Activated T-helper 2 cell treated with anti-CD3 and anti-CD28 coated beads, Interferon-gamma antibody, Interleukin-2, Interleukin-4, amounts not matched to agents 10 μg/mL and 5 μg/mL and 100 μg/mL, durations not matched to agents 14 hours and 24 hours and 36 hours (primary cell): Measurements from ENCODE around the gene MBD2. TPM values are rescaled to one million over a fixed set of nuclear protein-coding genes. Genes with fewer than 3 reads are reported as not detected.

Experiments used
- DNase-seq: peaks from one replicate; pipeline ENCODE4 v3.0.0; 2021; ENCODE audit warnings: low spot score
- H3K27ac Mint-ChIP-seq: one replicate; pipeline ENCODE4 v1.8.0; 2021; ENCODE audit warnings: mixed read lengths
- H3K27me3 Mint-ChIP-seq: one replicate; pipeline ENCODE4 v1.8.0; 2021; ENCODE audit warnings: low read depth, mixed read lengths
- H3K36me3 Mint-ChIP-seq: one replicate; pipeline ENCODE4 v1.8.0; 2021; ENCODE audit warnings: low read depth, mixed read lengths
- H3K4me1 Mint-ChIP-seq: one replicate; pipeline ENCODE4 v1.8.0; 2021; ENCODE audit warnings: low read depth, mixed read lengths
- H3K4me3 Mint-ChIP-seq: one replicate; pipeline ENCODE4 v1.8.0; 2021; ENCODE audit warnings: low read depth, mild to moderate bottlenecking, moderate library complexity, mixed read lengths
- H3K9me3 Mint-ChIP-seq: one replicate; pipeline ENCODE4 v1.8.0; 2021; ENCODE audit warnings: mixed read lengths
- intact Hi-C: fragments of 100-400 bp; cut with micrococcal nuclease; formaldehyde crosslinking; loops from one replicate; pipeline ENCODE4 v1.15.1; 2023
- total RNA-seq: library from RNA; stranded (reverse); gene quantifications from 2 replicates; pipeline ENCODE4 v1.2.3, GENCODE V29; 2022

Gene MBD2
- total RNA-seq, 1 donor from 2014 or later: 196 TPM

DNA sequence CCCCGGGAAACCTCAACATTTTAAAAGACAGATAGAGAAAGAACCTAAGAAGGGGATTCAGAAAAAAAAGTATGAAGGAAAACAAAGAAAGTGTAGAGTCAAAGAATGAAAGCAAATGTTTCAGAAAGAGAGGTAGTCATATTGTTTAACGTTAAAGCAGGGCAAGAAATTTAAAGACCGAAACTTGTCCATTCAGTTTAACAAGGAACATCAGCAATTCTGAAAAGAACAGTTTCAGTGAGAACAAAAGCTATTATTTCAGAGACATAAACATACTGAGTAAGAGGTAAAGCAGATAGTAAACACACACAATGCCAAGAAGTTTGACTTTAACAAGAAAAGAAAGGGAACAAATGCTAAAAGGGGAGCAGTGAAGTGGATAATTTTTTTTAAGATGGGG, 41.1 kb downstream of the MBD2 start:
- no peak for DNase-seq
- Mint-ChIP-seq H3K4me1 (peaks cover 13% of the 10 kb centered on the region), H3K4me3 (no peak overlapping the region), H3K36me3 (peaks cover 26% of the 10 kb centered on the region), H3K27me3 (no peaks in the 10 kb centered on the region), H3K9me3 (no peaks in the 10 kb centered on the region), H3K27ac (no peak overlapping the region)
- intact Hi-C loops: no loop called here

DNA sequence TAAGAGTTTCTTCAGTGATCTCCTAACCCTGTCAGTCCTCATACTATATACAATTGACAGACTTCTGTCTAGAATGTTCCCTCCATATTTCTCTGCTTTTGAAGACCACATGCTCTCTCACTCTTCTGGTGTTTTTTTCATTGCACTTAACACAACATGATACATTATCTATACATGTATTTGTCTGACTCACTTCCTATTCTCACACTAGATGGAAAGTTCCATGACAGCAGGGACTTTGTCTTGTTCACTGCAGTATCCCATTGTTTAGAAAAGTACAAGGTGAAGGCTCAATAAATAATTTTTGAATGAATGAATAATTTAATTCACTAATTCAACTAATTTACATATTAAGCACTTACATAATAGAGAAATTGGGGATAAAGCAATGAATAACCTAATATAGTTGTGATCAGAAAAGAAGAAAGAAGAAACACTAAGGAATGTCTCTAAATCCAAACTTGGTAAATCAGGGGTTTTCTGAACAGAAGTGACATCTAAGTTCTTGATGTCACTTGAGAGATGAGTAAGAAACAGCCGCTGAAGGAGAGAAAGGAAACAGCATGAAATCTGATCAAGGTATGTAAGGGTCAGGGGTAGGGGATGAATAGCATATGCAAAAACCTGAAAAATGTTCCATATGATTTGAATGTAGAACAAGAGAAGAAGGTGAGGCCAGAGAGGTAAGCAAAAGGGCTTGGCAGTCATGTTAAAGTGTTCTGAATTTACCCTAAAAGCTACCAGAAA, 42.4 kb downstream of the MBD2 start:
- no peaks in the 10 kb centered on the region for H3K27me3 Mint-ChIP-seq
- H3K27ac Mint-ChIP-seq: no peak overlapping the region
- no peak overlapping the region for H3K4me3 Mint-ChIP-seq
- intact Hi-C loops: loop anchor here (1.0 kb wide), 7 partner anchors 8 to 103 kb away; partner anchors contain the start of gene MBD2
- peaks cover 11% of the 10 kb centered on the region for H3K4me1 Mint-ChIP-seq
- H3K9me3 Mint-ChIP-seq: no peaks in the 10 kb centered on the region
- DNase-seq: no peak
- peaks cover 27% of the 10 kb centered on the region for H3K36me3 Mint-ChIP-seq

DNA sequence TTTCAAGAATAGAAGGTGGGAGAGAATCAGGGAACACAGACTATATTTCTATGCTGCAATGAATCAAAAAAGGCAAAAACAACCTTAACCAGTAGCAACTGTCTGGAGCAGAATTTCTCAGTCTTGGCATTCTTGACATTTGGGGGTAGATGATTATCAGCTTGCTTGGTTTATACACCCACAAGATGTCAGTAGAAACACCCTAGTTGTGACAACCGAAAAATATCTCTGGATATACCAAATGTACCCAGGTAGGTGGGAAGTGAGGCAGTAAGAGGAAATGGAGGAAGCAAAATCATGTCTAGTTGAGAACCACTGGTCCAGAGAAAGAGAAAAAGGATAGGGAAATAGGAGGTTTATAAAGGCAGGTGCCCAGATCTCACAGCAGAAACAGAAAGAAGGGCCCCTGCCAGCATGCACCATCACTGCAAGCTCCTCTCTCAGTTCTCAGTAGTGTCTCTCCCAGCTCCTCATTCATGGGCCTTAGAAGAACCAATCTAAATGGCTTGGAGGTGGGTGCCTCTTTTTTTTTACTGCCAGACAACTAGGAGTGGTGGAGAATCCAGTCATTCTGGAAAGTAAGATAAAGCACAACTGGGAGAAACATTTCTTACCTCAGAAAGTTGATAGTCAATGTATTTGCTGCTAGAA, 50.4 kb downstream of the MBD2 start:
- Mint-ChIP-seq H3K4me1 (peaks cover 61% of the 10 kb centered on the region), H3K27me3 (no peaks in the 10 kb centered on the region), H3K4me3 (peak overlapping the region; percentile 41), H3K9me3 (no peaks in the 10 kb centered on the region), H3K27ac (peak overlapping the region; percentile 94), H3K36me3 (peaks cover 52% of the 10 kb centered on the region)
- intact Hi-C loops: loop anchor here (1.0 kb wide), 8 partner anchors 8 to 111 kb away; partner anchors contain the start of genes MBD2 and POLI
- no peak for DNase-seq

DNA sequence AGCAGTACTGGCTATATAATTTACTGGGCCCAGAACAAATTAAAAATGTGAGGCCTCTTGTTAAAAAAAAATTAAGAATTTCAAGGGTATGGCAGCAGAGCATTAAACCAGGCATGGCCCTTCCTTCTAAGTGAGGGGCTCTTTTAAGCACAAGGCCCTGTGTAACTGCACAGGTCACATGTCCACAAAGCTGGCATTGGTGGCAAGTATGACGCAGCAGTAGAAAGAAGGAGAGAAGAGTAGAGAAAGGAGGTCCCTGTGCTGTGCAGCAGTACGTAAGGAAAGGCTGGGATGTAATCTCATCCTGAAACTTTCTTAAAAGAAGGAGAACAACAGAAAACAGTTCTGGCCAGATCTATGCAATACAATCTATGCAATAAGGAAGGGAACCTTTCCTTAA, 51.2 kb downstream of the MBD2 start:
- Mint-ChIP-seq H3K27me3 (no peaks in the 10 kb centered on the region), H3K4me1 (peaks cover 66% of the 10 kb centered on the region), H3K36me3 (peaks cover 55% of the 10 kb centered on the region), H3K4me3 (peak overlapping the region; percentile 41), H3K27ac (peak overlapping the region; percentile 94), H3K9me3 (no peaks in the 10 kb centered on the region)
- intact Hi-C loops: loop anchor here (1.0 kb wide), 1 partner anchor 10 kb away; no protein-coding TSS in a partner anchor
- no peak for DNase-seq

DNA sequence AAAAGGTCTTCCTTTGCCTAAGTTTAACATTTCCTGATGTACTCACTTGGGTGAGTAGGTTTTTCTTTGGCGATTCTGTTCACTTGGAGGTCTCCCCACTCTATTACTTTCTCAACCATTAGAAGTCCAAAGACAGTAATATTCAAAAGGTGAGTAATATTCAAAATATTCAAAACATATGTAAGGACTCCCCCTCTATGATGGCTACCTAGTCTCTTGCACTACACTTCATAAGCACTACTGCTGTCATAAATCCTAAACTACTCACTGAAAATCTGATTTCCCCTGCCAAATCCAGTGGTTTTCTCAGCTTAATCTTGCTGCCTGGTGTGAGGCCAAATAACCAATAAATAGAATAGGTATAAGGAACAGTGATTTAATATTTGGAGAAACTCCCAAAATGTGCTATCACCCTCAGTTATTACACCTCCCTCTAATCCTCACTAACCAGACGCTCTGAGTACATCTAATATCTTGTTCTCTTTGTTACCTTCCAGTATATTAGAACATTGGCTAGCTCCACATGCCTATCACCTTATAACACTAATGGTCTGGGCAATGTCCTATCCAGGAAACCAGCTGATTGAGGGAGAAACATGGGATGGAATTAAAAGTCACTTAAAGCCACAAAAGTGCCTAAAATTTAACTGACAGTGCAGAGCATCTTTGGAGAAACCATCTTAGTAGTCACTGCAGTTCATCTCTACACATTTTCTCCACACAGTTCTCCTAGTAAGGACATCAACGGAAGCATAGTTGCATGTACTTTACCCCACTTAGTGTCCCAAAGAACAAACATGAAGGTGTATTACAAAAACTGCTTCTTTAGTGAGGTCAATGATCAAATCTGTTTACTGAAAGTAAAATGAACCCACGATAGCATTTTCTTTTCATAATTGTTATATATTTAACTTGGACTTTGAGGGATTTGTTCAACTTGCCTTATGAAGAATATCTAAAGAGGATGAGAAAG, 54.8 kb downstream of the MBD2 start:
- H3K4me1 Mint-ChIP-seq: peaks cover 42% of the 10 kb centered on the region
- no peak overlapping the region for H3K27ac Mint-ChIP-seq
- intact Hi-C loops: no loop called here

DNA sequence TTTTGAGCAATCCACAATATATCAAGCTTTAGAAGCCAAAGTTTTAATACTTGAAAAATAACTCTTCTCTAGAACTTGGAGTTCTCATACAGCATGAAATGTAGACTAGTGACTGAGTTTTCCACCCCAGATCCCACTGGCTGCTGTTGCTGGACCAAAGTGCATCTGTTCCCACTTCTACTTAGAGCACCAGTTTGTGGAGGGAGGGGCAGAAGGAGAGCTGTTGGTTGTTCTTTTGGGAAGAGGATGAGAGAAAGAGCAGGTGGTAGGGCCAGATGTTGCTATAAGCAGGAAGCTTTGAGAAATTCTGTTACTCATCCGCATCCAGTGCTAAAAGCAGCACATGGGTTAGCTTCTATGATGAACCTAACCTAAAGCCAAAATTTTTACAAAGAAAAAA, 59.0 kb downstream of the MBD2 start:
- Mint-ChIP-seq H3K27ac (no peak overlapping the region), H3K27me3 (no peaks in the 10 kb centered on the region), H3K36me3 (peaks cover 60% of the 10 kb centered on the region), H3K4me3 (no peak overlapping the region), H3K4me1 (peaks cover 32% of the 10 kb centered on the region), H3K9me3 (no peaks in the 10 kb centered on the region)
- no peak for DNase-seq
- intact Hi-C loops: no loop called here

More for the DNA sequence above, 54.8 kb downstream of the MBD2 start:
- Mint-ChIP-seq H3K27me3 (no peaks in the 10 kb centered on the region), H3K36me3 (peaks cover 39% of the 10 kb centered on the region), H3K9me3 (no peaks in the 10 kb centered on the region), H3K4me3 (no peak overlapping the region)
- DNase-seq: no peak

DNA sequence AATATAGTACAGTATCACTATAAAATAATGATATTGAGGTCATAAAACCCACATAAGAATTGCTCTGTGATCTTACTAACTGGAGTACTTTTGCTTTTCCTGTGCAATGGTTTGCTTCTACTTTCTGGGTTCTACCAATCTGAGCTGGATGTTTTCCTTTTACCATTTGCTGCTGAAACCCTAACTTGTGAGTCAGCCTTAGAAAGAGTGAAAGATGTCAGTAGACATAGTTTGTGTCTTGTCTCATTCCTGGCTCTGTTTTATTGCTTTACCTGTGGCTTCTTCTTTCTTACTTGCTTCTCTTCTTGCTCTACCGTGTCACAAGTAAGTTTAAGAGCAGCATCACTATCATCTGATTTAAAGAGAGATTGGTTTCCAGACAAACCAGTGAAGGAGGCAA, 61.0 kb downstream of the MBD2 start:
- peaks cover 63% of the 10 kb centered on the region for H3K36me3 Mint-ChIP-seq
- H3K4me3 Mint-ChIP-seq: no peak overlapping the region
- intact Hi-C loops: loop anchor here (1.0 kb wide), 2 partner anchors 10 to 14 kb away; no protein-coding TSS in a partner anchor
- H3K9me3 Mint-ChIP-seq: no peaks in the 10 kb centered on the region
- H3K27me3 Mint-ChIP-seq: no peaks in the 10 kb centered on the region
- peaks cover 25% of the 10 kb centered on the region for H3K4me1 Mint-ChIP-seq
- no peak for DNase-seq
- peak overlapping the region; percentile 79 for H3K27ac Mint-ChIP-seq

DNA sequence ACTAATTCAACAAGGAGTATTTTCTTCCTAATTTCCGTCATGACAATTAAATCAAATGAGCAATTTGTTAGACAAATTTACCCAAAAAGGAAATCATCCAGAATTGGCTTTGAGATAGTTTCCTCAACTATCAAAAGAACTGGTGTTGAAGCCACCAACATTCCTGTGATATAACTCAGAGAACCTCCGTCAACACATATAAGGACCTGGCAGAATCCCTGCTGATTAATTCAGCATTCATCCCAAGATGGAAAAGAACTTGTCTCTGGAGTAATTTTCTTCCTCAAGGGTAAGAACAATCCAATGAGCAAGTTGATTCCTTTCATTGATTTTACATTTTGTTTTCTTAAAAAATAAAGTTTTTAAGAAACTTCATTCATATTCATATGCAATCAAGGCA, 62.0 kb downstream of the MBD2 start:
- Mint-ChIP-seq H3K36me3 (peaks cover 73% of the 10 kb centered on the region), H3K27me3 (no peaks in the 10 kb centered on the region), H3K4me3 (no peak overlapping the region), H3K4me1 (peaks cover 25% of the 10 kb centered on the region), H3K27ac (no peak overlapping the region), H3K9me3 (no peaks in the 10 kb centered on the region)
- no peak for DNase-seq
- intact Hi-C loops: no loop called here

DNA sequence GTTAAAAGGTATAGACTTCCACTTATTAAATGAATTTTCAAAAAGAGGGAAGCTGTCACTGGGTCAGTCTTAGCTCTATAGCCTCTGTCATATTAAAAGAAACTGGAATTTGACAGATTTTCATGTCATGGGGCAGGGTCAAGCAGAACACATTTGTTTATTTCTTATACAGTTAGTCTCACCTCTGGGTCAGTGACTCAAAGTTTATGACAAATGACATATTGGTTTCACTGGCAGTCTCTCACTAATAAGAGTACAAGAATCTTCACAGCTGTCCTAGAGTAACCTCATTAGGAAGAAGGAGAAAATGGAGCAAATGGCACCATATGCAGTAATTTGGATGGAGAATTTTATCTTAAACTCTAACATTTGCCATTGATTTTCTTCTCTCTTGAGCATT, 63.2 kb downstream of the MBD2 start:
- Mint-ChIP-seq H3K27ac (no peak overlapping the region), H3K27me3 (no peaks in the 10 kb centered on the region), H3K9me3 (no peaks in the 10 kb centered on the region), H3K4me1 (peaks cover 25% of the 10 kb centered on the region), H3K4me3 (no peak overlapping the region), H3K36me3 (peaks cover 76% of the 10 kb centered on the region)
- DNase-seq: no peak
- intact Hi-C loops: no loop called here

DNA sequence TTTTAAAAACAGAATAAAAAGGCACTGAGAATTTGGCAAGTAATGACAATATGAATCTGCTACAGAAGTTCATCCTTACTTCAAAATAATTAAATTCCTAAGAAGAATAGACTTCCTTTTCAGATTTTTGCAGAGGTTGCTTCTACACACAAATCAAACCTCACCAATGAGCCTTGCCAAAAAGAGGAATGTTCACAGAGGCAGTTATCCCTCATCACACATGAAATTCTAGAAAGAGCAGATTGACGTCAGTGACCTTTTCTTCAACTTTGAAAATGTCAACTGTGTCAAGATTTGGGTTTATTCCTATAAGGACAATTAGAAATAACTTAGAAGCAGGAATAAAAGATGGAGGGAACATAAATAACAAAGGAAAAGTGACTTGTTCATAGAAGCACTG, 64.6 kb downstream of the MBD2 start:
- intact Hi-C loops: no loop called here
- H3K27me3 Mint-ChIP-seq: no peaks in the 10 kb centered on the region
- no peaks in the 10 kb centered on the region for H3K9me3 Mint-ChIP-seq
- no peak for DNase-seq
- peak overlapping the region; percentile 43 for H3K27ac Mint-ChIP-seq
- no peak overlapping the region for H3K4me3 Mint-ChIP-seq
- H3K36me3 Mint-ChIP-seq: peaks cover 80% of the 10 kb centered on the region
- H3K4me1 Mint-ChIP-seq: peaks cover 25% of the 10 kb centered on the region

DNA sequence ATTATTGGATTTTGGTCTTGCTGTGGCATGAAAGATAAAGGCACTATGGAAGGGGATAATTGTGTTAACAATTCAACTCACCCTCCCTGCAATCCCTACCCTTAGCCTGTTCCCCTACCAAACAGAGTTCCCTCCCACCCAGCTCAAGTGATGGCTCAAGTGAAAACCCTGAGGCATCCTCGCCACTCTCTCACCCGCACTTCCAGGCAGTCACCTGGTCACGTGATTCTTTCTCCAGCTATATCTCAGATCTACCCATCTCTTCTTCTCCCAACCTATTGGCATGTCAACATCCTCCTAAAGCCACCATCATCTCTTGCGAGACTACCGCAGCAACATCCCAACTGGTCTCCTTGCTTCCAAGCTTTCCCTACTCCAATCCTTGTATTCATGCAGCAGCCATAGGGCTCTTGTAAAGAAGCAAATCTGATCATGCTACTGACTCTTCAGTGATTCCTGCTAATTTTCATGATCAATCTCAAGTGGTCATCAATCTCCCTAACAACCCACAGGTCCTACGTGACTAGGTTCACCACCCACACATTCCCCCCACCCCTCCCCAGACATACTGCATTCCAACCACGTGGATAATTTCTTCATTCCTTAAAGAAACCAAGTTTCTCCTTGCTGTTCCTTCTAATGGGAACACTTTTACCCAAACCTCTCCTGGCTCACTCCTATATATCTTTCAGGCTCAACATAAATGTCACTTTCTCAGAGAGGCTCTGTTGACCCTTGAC, 66.7 kb downstream of the MBD2 start:
- no peaks in the 10 kb centered on the region for H3K9me3 Mint-ChIP-seq
- no peaks in the 10 kb centered on the region for H3K27me3 Mint-ChIP-seq
- peaks cover 84% of the 10 kb centered on the region for H3K36me3 Mint-ChIP-seq
- intact Hi-C loops: no loop called here
- peaks cover 16% of the 10 kb centered on the region for H3K4me1 Mint-ChIP-seq
- no peak overlapping the region for H3K27ac Mint-ChIP-seq
- DNase-seq: no peak
- H3K4me3 Mint-ChIP-seq: no peak overlapping the region

DNA sequence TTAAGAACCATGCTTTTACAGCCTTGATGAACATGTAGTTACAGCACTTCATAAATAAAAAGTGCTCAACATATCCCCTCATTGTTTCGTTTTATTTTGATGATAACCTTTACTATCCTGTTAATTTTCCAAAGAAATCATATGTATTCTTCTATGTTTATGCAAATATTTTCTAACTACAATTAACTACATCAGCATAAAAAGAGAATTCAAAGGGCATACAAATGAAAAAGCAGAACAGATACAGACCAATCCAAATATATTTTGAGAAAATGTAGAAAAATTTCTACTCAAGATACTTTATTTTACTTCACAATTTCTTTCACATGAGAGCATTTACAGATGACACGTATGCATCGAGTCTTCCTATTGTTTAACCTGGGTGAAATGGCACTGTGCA, 69.1 kb downstream of the MBD2 start:
- H3K27me3 Mint-ChIP-seq: no peaks in the 10 kb centered on the region
- no peak overlapping the region for H3K4me3 Mint-ChIP-seq
- H3K9me3 Mint-ChIP-seq: no peaks in the 10 kb centered on the region
- DNase-seq: no peak
- peaks cover 78% of the 10 kb centered on the region for H3K36me3 Mint-ChIP-seq
- no peak overlapping the region for H3K27ac Mint-ChIP-seq
- intact Hi-C loops: no loop called here
- H3K4me1 Mint-ChIP-seq: peaks cover 16% of the 10 kb centered on the region
